Stimulated activated CD4-positive, alpha-beta T cell treated with anti-CD3 and anti-CD28 coated beads, Interleukin-1b, Interleukin-23, amount 100 ng/mL, for 48 hours (primary cell): ENCODE data around the gene CIAPIN1.
A peak's percentile ranks its signal among the peaks of the same experiment; 100 is the strongest.

Experiments
- DNase-seq: peaks from one replicate; pipeline ENCODE4 v3.0.0-alpha.2; 2020

The CIAPIN1 gene

DNA sequence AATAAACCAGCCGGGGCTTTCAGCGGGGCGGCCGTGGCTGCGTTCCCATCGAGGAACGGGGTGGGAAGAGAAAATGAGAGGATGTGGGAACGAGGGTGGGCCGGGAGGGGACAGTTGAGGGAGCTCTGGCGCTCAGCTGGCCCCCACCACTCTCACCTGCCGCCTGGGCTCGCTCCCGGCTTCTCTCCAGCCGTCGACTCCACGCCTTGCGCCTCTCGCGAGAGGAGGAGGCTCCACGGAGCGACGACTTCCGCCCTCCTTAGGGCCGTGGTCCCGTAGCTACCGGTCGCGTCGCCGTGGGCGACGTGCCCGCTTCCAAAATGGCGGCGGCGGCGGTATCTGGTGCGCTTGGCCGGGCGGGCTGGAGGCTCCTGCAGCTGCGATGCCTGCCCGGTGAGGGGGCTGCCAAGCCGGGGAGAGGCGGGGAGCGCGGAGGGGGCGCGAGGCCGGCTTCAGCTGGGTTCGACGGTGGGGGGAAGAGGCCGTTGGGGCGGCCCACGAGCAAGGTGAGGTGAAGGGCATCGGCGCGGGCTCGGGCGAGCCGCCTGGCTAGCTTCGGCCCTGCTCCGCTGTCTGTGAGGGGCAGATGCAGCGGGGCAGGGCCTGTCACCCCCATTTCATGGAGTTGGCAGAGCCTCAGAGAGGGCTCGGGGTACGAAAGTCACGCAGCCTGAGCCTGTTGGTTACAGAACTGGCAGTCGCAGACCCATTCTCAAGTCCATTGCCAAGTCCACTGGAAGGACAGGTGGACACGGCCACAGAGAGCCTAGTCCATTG lies at the start of gene CIAPIN1, which contains the start of gene COQ9:
CIAPIN1 (minus strand) TSS at position 200 of the 777 bp plus-strand sequence. CDS start 6,457 bp downstream, outside the sequence.
COQ9 (plus strand) TSS at position 294 of the 777 bp plus-strand sequence; CDS start at position 321, 27 bp downstream.
- DNase-seq = peak; percentile 93

DNA sequence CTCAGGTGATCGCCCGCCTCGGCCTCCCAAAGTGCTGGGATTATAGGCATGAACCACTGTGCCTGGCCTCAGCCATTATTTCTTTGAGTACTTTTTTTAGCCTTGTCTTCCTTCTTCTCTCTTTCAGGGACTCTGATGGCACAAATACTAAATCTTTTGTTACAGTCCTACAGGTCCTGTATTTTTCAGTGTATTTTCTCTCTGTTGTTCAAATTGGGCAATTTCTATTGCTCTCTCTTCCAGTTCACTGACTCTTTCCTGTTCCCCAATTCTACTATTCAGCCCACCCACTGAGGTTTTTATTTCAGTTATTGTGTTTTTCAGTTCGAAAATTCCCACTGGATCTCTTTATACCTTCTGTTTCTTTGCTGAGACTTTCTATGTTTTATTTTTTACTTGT lies 46.6 kb upstream of the CIAPIN1 start:
- no peak for DNase-seq

DNA sequence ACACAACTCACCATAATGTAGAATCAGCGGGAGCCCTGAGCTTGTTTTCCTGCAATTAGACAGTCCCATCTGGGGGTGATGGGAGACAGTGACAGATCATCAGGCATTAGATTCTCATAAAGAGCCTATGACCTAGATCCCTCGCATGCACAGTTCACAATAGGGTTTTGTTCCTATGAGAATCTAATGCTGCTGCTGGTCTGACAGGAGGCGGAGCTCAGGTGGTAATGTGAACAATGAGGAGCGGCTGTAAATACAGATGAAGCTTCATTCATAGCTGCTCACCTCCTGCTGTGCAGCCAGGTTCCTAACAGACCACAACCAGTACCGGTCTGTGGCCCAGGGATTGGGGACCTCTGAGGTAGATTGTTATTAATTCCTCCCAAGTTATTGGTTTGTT lies 42.0 kb upstream of the CIAPIN1 start:
- no peak for DNase-seq

DNA sequence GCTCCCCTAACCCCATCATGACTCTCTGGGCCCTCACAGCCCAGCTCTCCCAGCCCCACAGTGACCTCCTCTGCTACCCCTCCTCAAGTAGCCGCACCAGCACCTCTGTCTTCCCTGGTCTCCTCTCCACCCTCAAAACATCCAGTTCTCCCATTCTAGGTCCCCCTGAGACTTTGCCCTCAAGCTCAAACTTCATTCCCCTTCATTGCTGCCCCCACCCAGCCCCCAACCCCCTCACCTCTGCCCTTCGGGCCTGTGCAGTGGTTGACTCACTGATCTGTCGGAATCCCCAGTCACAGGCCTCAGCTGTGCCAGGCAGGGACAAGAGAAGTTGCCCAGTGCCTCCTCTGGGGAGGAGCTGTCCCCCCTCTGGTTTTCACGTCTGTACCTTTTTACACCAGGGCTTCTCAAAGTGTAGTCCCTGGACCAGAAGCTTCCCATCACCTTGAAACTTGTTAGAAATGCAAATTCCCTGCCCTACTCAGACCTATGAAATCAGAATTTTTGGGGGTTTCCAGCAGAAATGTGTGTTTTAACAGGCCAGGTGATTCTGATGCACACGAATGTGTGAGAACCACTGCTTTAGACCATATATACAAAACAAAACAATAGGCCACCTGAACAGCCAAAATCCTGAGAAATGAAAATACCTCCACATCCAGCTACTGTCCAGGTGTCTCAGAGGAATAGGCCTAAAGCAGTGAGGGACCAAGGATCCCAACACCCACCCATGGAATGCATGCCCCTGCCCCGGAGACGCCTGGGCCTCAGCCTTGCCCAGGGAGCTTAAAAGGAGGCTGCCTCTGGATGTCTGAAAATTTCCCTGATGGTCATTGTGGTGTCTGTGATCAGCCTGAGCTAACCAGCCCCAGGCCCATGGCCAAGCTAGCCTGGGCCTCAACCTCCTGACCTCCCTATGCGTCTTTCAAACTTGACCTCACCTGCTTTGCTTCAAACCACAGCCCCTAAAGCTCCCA lies 40.0 kb upstream of the CIAPIN1 start:
- no peak for DNase-seq

DNA sequence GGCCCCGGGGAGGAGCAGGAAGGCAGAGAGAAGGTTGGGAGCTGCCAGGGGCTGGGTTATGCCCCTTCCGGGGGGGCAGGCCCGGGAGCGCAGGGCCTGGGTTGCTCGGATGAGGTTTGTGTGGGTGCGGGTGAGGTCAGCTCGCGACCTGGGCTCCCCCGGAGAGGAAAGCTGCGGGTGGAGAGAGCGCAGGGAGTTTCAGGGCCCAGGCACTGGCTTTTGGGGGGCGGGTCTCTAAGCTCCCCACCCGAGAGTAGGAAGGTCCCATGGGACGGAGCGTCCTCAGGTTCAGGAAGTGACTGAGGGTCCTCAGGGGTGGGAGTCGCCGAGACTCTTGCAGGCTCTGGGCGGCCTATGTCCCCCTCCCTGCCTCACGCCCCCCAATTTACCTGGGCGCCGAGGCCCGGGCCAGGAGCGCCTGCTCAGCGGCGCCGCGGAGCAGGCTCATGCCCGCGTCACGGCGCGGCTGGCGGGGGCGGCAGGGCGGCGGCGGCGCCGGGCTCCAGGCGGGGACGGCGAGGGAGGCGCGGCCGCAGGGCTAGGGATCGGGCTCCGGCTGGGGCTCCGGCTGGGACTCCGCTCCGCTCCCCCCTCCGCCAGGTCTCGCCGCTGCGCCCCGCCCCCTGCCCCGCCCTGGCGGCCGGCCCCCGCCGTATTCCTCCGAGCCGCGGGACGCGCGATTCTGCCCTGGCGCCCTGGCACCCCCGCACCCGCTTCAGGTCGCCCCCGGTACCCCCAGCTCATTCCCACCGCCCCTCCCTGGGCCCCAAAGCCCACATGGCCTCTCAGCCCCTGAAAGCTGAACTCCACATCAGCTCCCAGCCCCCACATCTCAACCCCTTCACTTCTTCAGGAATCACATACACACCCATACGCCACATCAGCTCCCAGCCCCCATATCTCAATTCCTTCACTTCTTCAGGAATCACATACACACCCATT lies 39.0 kb upstream of the CIAPIN1 start, which contains the start of gene DOK4:
DOK4 (minus strand) TSS at position 578 of the 942 bp plus-strand sequence. CDS start 6,986 bp downstream, outside the sequence.
- DNase-seq = peak; percentile 76

DNA sequence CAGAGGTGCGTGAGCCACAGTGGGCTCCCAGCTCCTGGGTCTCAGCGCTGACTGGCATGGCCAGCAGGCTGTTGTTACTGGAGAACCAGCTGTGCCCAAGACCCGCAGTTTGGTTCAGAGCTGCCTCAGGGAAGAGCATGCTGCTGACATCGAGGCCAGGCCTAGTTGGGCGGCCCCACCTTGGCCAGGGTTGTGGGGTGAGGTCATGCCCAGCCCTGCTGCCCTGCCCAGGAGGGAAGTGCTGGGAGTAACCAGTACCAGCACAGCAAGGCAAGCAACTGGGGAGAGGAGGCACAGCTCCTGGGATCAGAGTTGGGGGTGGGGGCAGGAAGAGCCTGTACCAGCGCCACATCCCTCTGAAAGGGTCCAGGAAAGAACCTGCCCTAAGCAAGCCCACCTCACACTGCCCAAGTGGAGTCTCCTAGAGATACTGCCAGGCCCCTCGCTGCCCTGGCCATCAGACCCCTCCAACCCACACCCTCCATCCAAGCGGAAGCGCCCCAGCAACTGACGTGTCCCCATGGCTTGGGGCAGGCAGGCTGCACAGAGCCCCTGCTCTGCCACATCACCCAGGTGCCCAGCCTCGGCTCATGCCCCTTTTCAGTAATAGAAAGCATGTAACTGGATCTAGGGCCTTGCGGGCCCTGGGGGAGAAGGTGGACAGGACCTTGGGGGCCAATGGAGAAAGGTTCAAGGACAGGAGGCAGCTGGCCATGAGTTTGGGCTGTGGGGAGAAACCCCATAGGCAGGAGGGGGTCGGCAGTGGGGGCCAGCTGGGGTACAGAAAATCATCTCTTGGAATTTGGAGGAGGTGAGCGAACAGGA lies 38.1 kb upstream of the CIAPIN1 start:
- no peak for DNase-seq

DNA sequence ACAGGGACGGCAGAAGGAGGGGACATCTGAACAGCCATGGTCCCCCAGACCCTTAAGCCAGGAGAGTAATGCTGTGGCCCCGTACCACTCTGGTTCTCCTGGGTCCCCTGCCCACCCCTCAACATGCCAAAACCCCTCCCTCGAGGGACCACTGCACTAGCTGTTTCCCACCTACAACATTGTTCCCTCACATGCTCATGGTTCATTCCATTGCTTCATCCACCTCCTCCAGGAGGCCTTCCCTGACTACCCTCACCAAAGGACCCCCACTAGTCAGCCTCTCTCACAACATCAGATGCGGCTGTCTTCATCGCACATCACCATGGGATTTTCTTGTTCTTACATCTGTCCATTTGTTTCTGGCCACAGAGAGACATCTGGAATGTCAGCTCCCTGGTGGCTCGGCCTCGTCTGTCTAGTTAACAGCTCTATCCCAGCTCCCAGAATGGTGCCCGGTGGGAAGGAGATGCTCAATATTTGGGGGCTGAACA lies 37.4 kb upstream of the CIAPIN1 start:
- DNase-seq = no peak

DNA sequence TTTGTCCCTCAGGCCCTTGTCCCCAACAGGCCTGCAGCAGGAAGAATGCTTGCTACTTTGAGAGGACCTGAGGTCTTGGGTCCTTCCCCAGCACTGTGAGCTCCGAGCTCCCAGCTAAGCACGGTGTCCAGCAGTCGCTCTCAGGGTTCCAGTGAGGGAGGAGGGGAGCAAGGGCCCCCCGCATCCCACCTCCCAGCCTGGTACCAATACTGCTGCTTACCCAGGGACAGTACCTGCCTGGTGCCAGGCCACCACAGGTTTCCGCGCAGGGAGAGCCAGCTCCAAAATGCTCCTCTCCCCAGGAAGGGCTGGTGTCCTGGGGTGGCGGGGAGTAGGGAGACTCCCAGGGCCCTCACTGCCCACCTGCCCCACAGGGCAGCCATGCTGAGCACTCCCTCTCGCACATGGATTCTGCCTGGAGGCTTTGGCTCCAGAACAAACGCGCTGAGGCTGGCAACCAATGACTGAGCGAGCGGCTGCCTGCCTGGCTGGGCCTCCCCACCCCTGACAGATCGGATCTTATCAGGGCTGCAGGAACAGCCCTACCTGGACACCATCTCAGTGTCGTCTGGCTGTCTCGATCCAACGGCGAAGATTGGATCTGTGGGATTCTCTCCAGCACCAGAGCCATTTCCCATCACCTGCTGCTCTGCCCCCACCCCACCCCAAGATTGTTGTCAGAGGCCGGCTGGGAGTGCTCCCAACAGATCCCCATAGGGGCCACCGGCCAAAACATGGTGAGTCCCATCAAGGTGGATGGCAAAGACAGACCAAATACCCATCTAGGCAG lies 36.7 kb upstream of the CIAPIN1 start:
- no peak for DNase-seq

DNA sequence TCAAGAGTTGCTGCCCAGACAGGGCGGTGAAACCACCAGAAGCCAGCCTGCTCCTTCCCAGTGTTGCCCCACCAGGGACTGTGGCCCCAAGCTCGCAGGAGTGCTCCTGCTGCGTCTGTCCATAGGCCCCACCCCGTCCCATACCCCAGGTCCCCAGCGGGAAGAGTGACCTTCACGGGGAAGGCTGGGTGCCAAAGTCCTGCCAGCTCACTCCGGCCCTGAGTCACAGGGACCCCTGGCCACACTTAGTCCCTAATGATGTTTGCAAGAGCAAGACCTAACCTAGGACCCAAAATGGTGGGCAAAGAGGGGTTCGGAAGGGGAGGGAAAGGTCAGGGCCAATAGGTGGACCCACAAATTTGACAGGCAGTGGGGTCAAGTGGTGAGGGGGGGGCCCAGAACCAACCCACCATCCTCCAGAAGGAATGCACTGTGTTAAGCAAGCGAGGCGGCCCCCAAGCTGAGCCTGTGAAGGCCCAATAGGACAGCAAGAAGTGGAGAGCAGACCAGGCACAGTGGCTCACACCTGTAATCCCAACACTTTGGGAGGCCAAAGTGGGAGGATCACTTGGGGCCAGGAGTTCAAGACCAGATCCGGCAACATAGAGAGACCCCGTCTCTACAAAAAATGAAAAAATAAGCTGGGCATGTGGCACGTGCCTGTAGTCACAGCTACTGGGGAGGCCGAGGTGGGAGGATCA lies 35.8 kb upstream of the CIAPIN1 start:
- no peak for DNase-seq

DNA sequence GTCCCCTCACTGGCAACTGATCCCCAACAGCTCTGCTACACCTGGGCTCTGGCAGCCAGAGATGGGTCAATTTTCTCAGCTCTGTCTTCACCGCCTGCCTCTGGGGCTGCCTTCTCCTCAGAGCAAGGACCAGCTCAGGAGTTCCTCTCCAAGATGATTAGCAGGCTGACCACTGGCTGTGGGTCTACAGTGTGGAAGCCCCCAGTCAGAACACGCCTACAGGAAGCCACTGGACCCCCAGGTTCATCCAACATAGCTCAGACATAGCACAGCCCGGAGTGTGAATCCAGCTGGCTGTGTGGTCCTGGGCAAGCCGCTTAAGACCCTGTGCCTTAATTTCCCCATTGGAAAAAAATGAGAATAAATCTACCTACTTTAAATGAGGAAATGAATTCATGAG lies 34.2 kb upstream of the CIAPIN1 start:
- no peak for DNase-seq

DNA sequence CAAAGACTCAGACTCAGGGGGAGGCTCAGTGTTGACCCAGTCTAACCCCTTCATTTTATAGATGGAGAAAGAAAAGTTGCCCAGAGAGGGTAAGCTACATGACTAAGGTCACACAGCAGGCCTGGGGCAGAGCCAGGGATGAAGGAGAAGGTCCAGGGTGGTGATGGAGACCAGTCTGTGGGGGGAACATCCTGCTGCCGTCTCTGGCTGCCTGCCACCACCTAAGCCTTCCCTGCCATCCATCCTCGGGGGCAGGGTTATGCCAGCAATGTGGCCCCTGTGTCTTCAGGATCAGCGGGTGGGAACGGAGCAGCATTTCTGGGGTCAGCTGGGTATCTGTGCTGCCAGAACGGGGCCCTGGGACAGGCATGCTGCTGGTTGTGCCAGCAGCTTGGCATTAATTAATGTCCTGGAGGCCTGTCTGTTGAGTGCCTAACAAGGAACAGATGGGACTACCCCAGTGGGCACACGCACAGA lies 33.6 kb upstream of the CIAPIN1 start:
- no peak for DNase-seq

DNA sequence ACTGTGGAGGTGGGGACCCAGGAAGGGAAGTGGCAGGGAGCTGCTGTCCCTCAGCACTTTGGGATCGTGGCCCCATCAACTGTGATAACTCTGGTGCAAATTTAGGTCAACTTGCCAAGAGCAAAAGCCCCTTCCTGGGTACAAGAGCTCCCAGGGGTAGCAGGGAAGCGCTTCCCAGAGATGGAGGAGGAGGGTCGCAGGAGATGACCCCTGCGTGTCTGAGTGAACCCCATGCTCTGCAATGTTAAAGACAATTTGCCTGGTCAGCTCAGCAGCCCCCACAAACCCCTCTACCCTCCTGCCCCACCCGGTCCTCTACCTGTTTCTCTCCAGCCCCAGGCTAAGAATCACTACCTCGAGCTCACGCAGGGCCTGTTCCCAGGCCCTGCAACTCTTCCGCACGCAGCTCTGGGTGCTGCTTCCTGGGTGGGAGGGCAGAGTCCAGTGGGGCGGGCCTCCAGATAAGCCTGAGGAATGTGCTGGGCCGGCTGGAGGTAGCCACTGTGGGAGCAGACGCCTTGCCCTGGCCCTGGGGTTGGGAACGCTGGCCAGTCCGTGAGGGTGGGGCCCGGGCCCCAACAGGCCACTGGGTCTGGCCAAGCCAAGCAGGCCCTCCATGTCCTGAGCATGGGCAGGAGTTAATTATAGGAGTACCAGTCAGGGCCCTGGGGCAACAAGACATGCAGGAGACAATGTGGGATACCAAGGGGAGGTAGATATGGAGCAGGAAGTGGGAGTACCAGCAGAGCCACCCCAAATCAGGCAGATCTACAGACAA lies 33.0 kb upstream of the CIAPIN1 start:
- no peak for DNase-seq

DNA sequence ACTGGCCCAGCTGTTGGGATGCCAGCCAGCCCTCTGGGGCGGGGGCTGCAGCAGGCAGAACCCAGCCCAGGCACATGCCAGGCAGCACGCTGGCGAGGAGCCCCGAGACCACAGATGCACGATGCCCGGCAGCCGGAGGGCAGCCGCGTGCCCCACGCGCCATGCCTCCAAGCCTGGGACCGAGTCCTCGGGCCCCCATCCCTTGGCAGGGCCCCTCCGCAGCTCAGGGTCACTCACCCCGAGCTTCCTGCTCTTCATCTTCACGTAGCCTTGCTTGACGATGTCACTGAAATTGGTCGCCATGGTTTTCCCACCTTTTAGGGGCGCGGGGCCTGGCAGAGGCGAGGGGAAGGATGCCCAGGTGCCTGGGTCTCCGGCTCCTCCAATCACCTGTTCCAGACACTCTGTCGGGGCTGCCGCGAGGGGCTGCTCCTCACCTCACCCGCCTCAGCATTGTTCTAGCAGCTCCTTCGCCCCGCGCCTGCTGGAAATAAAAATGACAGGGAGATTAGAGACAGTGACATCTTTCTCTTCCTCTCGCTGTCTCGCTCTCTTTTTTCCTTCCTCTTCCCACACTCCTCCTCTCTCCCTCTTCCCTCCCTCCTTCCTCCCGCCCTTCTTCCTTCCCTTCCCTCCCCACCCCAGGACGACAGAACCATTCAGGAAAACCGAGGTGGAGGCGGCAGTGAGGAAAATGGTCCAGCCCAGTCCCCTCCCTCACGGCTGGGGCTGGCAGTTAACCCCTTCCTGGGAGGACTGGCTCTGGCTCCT lies 32.2 kb upstream of the CIAPIN1 start:
- DNase-seq = no peak

DNA sequence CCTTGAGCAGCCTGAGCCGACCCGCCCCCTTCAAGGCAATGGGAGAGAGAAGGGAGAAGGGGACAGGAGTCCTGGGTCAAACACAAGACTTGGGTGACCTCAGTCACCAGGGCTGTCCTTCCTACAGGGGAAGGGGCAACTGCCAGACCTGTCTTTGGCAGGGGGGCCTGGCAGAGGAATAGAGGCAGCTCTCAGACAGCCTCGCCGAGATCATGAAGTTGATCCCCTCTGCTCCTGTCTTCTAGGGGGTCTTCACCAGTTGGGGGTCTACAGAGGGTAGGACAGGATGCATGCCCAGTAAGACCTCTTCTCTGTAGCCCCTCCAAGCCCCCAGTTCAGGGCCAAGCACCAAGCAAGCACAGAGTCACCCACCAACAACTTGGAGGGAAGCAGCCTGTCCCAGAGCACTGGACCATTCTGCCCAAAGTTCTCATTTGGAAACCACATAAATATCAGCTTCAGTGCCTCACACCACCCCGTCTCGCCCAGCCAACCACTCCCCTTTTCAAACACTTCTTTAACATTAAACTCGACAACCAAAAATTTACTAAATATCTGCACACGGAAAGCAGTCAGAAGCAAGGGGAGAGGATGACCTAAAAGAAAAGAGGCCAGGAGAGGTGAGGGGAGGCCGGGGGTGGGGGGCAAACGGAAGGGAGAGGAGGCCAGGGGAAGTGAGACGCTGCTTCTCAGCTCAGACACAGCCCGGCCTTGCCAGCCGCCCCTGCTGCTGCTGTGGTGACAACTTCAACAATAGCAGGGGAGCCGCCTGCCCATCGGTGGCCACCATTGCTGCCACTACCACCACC lies 31.4 kb upstream of the CIAPIN1 start:
- DNase-seq = no peak

DNA sequence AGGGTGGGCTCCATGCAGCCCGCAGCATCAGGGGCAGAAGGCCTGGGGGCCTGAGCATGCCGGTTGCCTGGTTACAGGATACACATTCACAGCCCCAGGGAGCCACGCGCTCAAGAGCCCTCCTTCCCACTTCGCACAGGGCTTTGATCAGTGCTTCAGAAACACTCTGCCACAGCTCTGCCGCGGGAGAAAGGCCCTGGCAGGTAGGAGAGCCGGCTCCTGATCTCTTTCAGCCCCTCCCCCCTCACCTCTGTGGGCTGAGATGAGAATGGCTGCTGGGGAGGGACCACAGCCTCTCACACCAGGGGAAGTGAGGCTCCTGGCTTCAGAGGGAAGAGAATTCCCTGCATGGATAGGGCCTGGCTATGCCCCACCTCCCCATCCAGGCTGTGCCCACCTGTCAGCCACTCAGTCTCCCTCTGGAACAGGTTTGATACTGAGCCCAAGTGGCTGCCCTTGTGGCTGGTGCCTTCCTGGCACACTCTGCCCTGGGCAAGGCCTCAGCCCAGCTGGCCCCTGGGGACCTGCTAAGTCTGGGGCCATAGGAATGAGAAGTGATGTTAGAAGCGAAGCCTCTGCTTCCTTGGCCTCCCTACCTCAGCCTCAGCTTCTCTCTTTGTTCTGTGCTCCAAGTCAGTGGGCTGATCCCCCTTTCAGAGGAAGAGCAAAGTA lies 30.5 kb upstream of the CIAPIN1 start:
- no peak for DNase-seq
